CD4-positive, alpha-beta T cell (primary cell): ENCODE measurements around the gene KIAA1217. TPM values are rescaled to one million over a fixed set of nuclear protein-coding genes. Genes with fewer than 3 reads are reported as not detected.

ENCODE experiments used
- ATAC-seq: fragments of 200-7000 bp; cut with Tn5 transposase; one replicate; pipeline ENCODE4 v1.10.0; 2022; ENCODE audit warnings: mild to moderate bottlenecking; ENCODE audit not compliant: poor library complexity
- CTCF ChIA-PET: fragments of 350-600 bp; sonication (Branson Sonifier 250); formaldehyde crosslinking; loops from one replicate; lab custom pipeline; 2021; ENCODE audit warnings: antibody characterized with exemption, inconsistent platforms; lab: Charles Lee
- POLR2A ChIA-PET: fragments of 350-600 bp; sonication (Branson Sonifier 250); formaldehyde crosslinking; loops from one replicate; lab custom pipeline; 2021; ENCODE audit warnings: antibody characterized with exemption, inconsistent platforms; lab: Charles Lee
- DNase-seq, 14 experiments: peaks; one replicate each; pipeline ENCODE4 v3.0.0-alpha.2; 2013 to 2020; ENCODE audit warnings: mixed read lengths in 2 of 14
- H3K27ac ChIP-seq, 2 donors: one replicate each; pipeline versions ENCODE4 v1.5.1 to v1.7.0; 2013; ENCODE audit warnings: low read length in 2 of 2, low read depth in 1 of 2, mild to moderate bottlenecking in 1 of 2
- H3K27me3 ChIP-seq, 2 experiments: 1 replicate in 1 of 2; 2 replicates in 1 of 2; pipeline versions ENCODE4 v1.6.1 to v1.7.0; 2013; ENCODE audit warnings: low read length in 2 of 2, control low read depth in 1 of 2, mild to moderate bottlenecking in 1 of 2, moderate library complexity in 1 of 2; ENCODE audit not compliant: insufficient read depth in 2 of 2, control insufficient read depth in 1 of 2
- H3K36me3 ChIP-seq: one replicate; pipeline ENCODE4 v1.6.1; 2013; ENCODE audit warnings: low read length, control low read depth; ENCODE audit not compliant: insufficient read depth
- H3K4me1 ChIP-seq: one replicate; pipeline ENCODE4 v1.6.1; 2013; ENCODE audit warnings: low read length, control low read depth; ENCODE audit not compliant: insufficient read depth
- H3K4me3 ChIP-seq: one replicate; pipeline ENCODE4 v1.5.1; 2013; ENCODE audit warnings: mild to moderate bottlenecking, low read length, moderate library complexity
- H3K9me3 ChIP-seq, 2 experiments: 1 replicate in 1 of 2; 2 replicates in 1 of 2; pipeline versions ENCODE4 v1.6.1 to v1.7.0; 2013; ENCODE audit warnings: low read length in 2 of 2, mild to moderate bottlenecking in 2 of 2, control low read depth in 1 of 2, moderate library complexity in 1 of 2; ENCODE audit not compliant: control insufficient read depth in 1 of 2, insufficient read depth in 1 of 2
- H3K27ac Mint-ChIP-seq: one replicate; pipeline ENCODE4 v1.8.0; 2020; ENCODE audit warnings: mixed read lengths
- H3K27me3 Mint-ChIP-seq: one replicate; pipeline ENCODE4 v1.8.0; 2021; ENCODE audit warnings: mixed read lengths
- H3K36me3 Mint-ChIP-seq: one replicate; pipeline ENCODE4 v1.8.0; 2021; ENCODE audit warnings: low read depth, mixed read lengths
- H3K4me1 Mint-ChIP-seq: one replicate; pipeline ENCODE4 v1.8.0; 2021; ENCODE audit warnings: low read depth, mixed read lengths
- H3K4me3 Mint-ChIP-seq: one replicate; pipeline ENCODE4 v1.8.0; 2020; ENCODE audit warnings: mild to moderate bottlenecking, mixed read lengths
- H3K9me3 Mint-ChIP-seq: one replicate; pipeline ENCODE4 v1.8.0; 2020; ENCODE audit warnings: mixed read lengths
- CTCF ChIP-seq: fragments of 200-600 bp; IDR thresholded peaks from one replicate; pipeline ENCODE4 v1.8.0; 2022; ENCODE audit warnings: antibody characterized with exemption, mild to moderate bottlenecking
- intact Hi-C, 2 experiments: fragments of 100-400 bp; cut with DNase I in 1 of 2; cut with micrococcal nuclease in 1 of 2; formaldehyde crosslinking; loops; one replicate each; pipeline versions ENCODE4 v1.15.1 to v1.9.0; 2023 to 2025; cut with DNase I, micrococcal nuclease
- total RNA-seq, 174 experiments: library from RNA in 2 of 174; stranded (reverse) in 2 of 174; gene quantifications; one replicate each; pipeline ENCODE4 v1.2.3 and lab custom pipeline; 2021 to 2026

KIAA1217 gene
- total RNA-seq, 2 experiments from 2014 or later = not detected

DNA sequence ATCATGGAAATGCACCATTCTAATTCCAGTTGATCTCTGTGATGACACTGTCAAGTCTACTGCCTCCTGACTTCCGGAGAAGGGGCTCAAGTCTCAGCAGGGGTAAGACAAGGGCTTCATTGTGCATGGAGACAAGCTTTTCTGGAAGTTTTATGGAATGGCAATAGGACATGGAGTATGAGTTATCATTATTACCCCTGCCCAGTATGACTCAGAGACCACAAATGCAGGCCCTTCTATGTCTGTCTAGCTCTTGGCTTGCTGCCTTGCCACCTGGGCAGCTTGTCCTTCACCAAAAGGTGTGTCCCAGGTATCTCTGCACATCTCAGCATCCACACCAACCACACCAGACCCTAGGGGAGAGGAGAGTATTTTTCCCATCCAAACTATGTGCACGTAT is 34.9 kb upstream of the KIAA1217 start:
- ChIA-PET POLR2A (no interaction called here), CTCF (no interaction called here)
- no peak overlapping the region for H3K27ac Mint-ChIP-seq
- intact Hi-C loops = no loop called here
- H3K27me3 Mint-ChIP-seq = no peaks in the 10 kb centered on the region
- H3K4me3 Mint-ChIP-seq = no peak overlapping the region
- H3K9me3 Mint-ChIP-seq = peaks cover 4% of the 10 kb centered on the region
- H3K9me3 ChIP-seq = peaks cover 6 to 7% of the 10 kb centered on the region in 2 experiments
- no peaks in the 10 kb centered on the region for H3K36me3 ChIP-seq
- TF ChIP-seq CTCF = no peak
- no peak overlapping the region for H3K4me3 ChIP-seq
- no peaks in the 10 kb centered on the region for H3K4me1 ChIP-seq
- H3K27me3 ChIP-seq = no peaks in the 10 kb centered on the region
- no peak for ATAC-seq
- H3K4me1 Mint-ChIP-seq = no peaks in the 10 kb centered on the region
- DNase-seq = no peak
- no peak overlapping the region for H3K27ac ChIP-seq
- H3K36me3 Mint-ChIP-seq = no peaks in the 10 kb centered on the region

DNA sequence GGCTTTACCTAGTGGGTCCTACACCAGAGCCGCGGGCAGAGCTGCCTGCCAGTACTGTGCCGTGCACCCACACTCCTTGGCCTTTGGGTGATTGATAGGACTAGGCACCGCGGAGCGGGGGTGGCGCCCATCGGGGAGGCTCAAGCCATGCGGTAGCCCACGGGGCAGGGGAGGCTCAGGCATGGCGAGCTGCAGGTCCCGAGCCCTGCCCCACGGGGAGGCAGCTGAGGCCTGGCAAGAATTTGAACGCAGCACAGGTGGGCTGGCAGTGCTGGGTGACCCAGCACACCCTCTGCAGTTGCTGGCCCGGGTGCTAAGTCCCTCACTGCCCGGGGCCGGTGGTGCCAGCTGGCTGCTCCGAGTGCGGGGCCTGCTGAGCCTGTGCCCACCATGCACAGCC is 32.3 kb upstream of the KIAA1217 start:
- Mint-ChIP-seq H3K4me1 (no peaks in the 10 kb centered on the region), H3K4me3 (no peak overlapping the region), H3K36me3 (no peaks in the 10 kb centered on the region), H3K27me3 (peaks cover 5% of the 10 kb centered on the region), H3K27ac (no peak overlapping the region), H3K9me3 (peaks cover 7% of the 10 kb centered on the region)
- POLR2A ChIA-PET = no interaction called here
- Histone ChIP-seq H3K27ac (no peak overlapping the region), H3K9me3 (peaks cover 11 to 13% of the 10 kb centered on the region in 2 experiments), H3K27me3 (no peaks in the 10 kb centered on the region), H3K36me3 (no peaks in the 10 kb centered on the region), H3K4me1 (no peaks in the 10 kb centered on the region), H3K4me3 (no peak overlapping the region)
- ATAC-seq = no peak
- intact Hi-C loops = no loop called here
- DNase-seq = no peak
- TF ChIP-seq CTCF = no peak
- CTCF ChIA-PET = no interaction called here

DNA sequence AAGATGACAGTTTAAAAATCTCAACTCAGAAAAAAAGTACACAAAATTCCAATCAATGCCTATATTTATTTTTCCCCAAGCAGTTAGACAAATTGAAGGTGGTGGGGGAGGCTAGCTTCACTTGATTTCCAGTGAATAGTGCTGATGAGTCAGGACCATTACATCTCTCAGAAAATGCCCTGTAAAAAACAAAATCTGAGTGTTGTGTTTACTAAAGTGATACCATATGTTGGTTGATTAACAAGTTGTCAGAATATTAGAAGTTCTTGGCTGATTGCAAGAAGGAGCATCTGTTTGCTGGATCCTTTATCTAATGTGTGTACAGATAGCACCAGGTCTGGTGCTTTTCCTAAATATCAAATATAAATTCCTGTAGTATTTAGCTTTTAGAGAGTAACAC is 31.3 kb upstream of the KIAA1217 start:
- H3K9me3 Mint-ChIP-seq = peaks cover 7% of the 10 kb centered on the region
- H3K27ac Mint-ChIP-seq = no peak overlapping the region
- no peak for TF ChIP-seq CTCF
- Histone ChIP-seq H3K27me3 (no peaks in the 10 kb centered on the region), H3K27ac (no peak overlapping the region), H3K4me1 (no peaks in the 10 kb centered on the region), H3K36me3 (no peaks in the 10 kb centered on the region), H3K9me3 (peaks cover 11 to 13% of the 10 kb centered on the region in 2 experiments), H3K4me3 (no peak overlapping the region)
- H3K36me3 Mint-ChIP-seq = no peaks in the 10 kb centered on the region
- CTCF ChIA-PET = no interaction called here
- H3K4me1 Mint-ChIP-seq = no peaks in the 10 kb centered on the region
- no peak for DNase-seq
- POLR2A ChIA-PET = no interaction called here
- no peak overlapping the region for H3K4me3 Mint-ChIP-seq
- H3K27me3 Mint-ChIP-seq = peaks cover 6% of the 10 kb centered on the region
- no peak for ATAC-seq
- intact Hi-C loops = no loop called here
